Measurements from ENCODE around the gene TP53I13. TPM values are rescaled to one million over a fixed set of nuclear protein-coding genes. Genes with fewer than 3 reads are reported as not detected.

TP53I13 gene
- total RNA-seq, 1 donor = 57.2 TPM

- no peaks in the 10 kb centered on the region for H3K36me3 ChIP-seq (ENCODE audit: insufficient read depth, low read length)
- peaks cover 34% of the 10 kb centered on the region for H4K20me1 ChIP-seq (ENCODE audit: insufficient read depth, low read length)
- H3K79me2 ChIP-seq (ENCODE audit: insufficient read depth, low read length) = peaks cover 10% of the 10 kb centered on the region
- no peak for TF ChIP-seq CTCF (IDR thresholded peaks at IDR 0.05; ENCODE audit: extremely low read depth, low read depth, low read length)
- H3K27me3 ChIP-seq (ENCODE audit: insufficient read depth, low read length) = no peaks in the 10 kb centered on the region
- H3K4me3 ChIP-seq (ENCODE audit: insufficient read depth, low read length) = peak within 1 kb of the TSS; percentile 73
- no peak within 1 kb of the TSS for H3K27ac ChIP-seq (ENCODE audit: low read depth, low read length)
- H2AFZ ChIP-seq (ENCODE audit: low read length) = peak within 1 kb of the TSS; percentile 65
- H3K9me3 ChIP-seq (ENCODE audit: low read depth, low read length) = no peaks in the 10 kb centered on the region
- peaks cover 48% of the 10 kb centered on the region for H3K4me1 ChIP-seq (ENCODE audit: insufficient read depth, low read length)
- H3K4me2 ChIP-seq (ENCODE audit: insufficient read depth, low read length) = peak within 1 kb of the TSS; percentile 93
- DNase-seq (ENCODE audit: insufficient read length, low spot score, missing footprints) = peak; percentile 93
These were observed 24.5 kb downstream of the TP53I13 start, which contains the start of gene ANKRD13B for GRCh38 chr17:29592850-29593551. ANKRD13B (plus strand) TSS chr17:29593132; CDS start chr17:29593622, 490 bp downstream.

GRCh38 chr17:29593591-29594518, 25.4 kb downstream of the TP53I13 start:
- DNase-seq (ENCODE audit: insufficient read length, low spot score, missing footprints) = no peak
- no peaks in the 10 kb centered on the region for H3K9me3 ChIP-seq (ENCODE audit: low read depth, low read length)
- H3K27ac ChIP-seq (ENCODE audit: low read depth, low read length) = no peak overlapping the region
- H3K4me3 ChIP-seq (ENCODE audit: insufficient read depth, low read length) = peak overlapping the region; percentile 72
- TF ChIP-seq CTCF (IDR thresholded peaks at IDR 0.05; ENCODE audit: extremely low read depth, low read depth, low read length) = peak; percentile 16
- H2AFZ ChIP-seq (ENCODE audit: low read length) = peak overlapping the region; percentile 41
- H3K36me3 ChIP-seq (ENCODE audit: insufficient read depth, low read length) = no peaks in the 10 kb centered on the region
- peaks cover 28% of the 10 kb centered on the region for H4K20me1 ChIP-seq (ENCODE audit: insufficient read depth, low read length)
- H3K27me3 ChIP-seq (ENCODE audit: insufficient read depth, low read length) = no peaks in the 10 kb centered on the region
- peaks cover 1% of the 10 kb centered on the region for H3K79me2 ChIP-seq (ENCODE audit: insufficient read depth, low read length)
- peaks cover 42% of the 10 kb centered on the region for H3K4me1 ChIP-seq (ENCODE audit: insufficient read depth, low read length)
- peak overlapping the region; percentile 78 for H3K4me2 ChIP-seq (ENCODE audit: insufficient read depth, low read length)

GRCh38 chr17:29594519-29595090, 26.1 kb downstream of the TP53I13 start:
- H4K20me1 ChIP-seq (ENCODE audit: insufficient read depth, low read length) = peaks cover 30% of the 10 kb centered on the region
- H2AFZ ChIP-seq (ENCODE audit: low read length) = no peak overlapping the region
- no peak overlapping the region for H3K4me2 ChIP-seq (ENCODE audit: insufficient read depth, low read length)
- H3K27me3 ChIP-seq (ENCODE audit: insufficient read depth, low read length) = no peaks in the 10 kb centered on the region
- H3K79me2 ChIP-seq (ENCODE audit: insufficient read depth, low read length) = no peaks in the 10 kb centered on the region
- no peaks in the 10 kb centered on the region for H3K9me3 ChIP-seq (ENCODE audit: low read depth, low read length)
- no peak overlapping the region for H3K4me3 ChIP-seq (ENCODE audit: insufficient read depth, low read length)
- DNase-seq (ENCODE audit: insufficient read length, low spot score, missing footprints) = no peak
- no peak overlapping the region for H3K27ac ChIP-seq (ENCODE audit: low read depth, low read length)
- no peak for TF ChIP-seq CTCF (IDR thresholded peaks at IDR 0.05; ENCODE audit: extremely low read depth, low read depth, low read length)
- H3K4me1 ChIP-seq (ENCODE audit: insufficient read depth, low read length) = peaks cover 42% of the 10 kb centered on the region
- no peaks in the 10 kb centered on the region for H3K36me3 ChIP-seq (ENCODE audit: insufficient read depth, low read length)
